HFF-Myc (cell line): Measurements from ENCODE around the gene SLIT1.

ENCODE experiments used
- DNase-seq: peaks from one replicate; pipeline ENCODE4 v3.0.0-alpha.2; 2011; ENCODE audit warnings: low read depth; ENCODE audit errors: extremely low read depth
- H3K4me3 ChIP-seq: replicated peaks from 2 replicates; pipeline ENCODE4 v1.5.1; 2011; ENCODE audit warnings: low read depth, mild to moderate bottlenecking, control low read depth, low read length
- CTCF ChIP-seq: IDR thresholded peaks from 2 replicates; pipeline ENCODE4 v1.5.1; 2012; ENCODE audit warnings: mild to moderate bottlenecking, low read depth, low read length, control low read depth; ENCODE audit errors: missing control alignments

The SLIT1 gene

DNA sequence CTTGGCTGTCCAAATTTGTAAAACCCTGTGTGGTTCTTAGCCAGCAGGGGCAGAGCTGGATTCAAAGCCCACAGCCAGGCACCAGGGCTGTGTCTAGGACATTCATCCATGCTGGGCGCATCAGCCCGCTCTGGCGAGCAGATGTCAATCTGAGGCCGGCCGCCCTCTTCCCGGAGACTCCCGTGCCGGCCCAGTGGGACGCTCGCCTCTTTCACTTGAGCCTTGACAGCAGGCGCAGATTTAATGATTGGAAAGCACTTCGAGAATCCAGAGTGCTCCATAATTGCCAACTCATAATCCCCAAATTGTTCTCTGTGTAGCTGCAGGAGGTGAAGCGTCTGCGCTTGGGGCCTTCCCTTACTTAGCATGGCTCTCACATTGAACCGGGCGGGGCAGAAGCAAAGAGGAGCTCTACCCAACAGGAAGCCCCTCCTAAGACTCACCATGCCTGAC is 36.7 kb downstream of the SLIT1 start:
- no peak overlapping the region for H3K4me3 ChIP-seq
- DNase-seq: no peak
- TF ChIP-seq CTCF: no peak

GRCh38 chr10:97144297-97144696 is 41.5 kb downstream of the SLIT1 start:
- no peak for TF ChIP-seq CTCF
- no peak overlapping the region for H3K4me3 ChIP-seq
- DNase-seq: no peak

DNA sequence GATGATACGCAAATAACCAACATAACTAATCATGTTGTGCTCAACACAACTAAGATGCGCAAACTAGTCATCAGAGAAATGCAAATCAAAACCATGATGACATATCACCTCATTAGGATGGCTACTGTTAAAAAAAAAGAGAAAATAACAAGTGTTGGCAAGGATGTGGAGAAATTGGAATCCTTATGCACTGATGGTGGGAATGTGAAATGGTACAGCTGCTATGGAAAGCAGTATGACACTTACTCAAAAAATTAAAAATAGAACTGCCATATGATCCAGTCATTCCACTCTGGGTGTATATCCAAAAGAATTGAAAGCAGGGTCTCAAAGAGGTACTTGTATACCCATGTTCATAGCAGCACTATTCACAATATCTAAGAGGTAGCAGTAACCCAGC is 42.9 kb downstream of the SLIT1 start:
- DNase-seq: no peak
- H3K4me3 ChIP-seq: no peak overlapping the region
- no peak for TF ChIP-seq CTCF

DNA sequence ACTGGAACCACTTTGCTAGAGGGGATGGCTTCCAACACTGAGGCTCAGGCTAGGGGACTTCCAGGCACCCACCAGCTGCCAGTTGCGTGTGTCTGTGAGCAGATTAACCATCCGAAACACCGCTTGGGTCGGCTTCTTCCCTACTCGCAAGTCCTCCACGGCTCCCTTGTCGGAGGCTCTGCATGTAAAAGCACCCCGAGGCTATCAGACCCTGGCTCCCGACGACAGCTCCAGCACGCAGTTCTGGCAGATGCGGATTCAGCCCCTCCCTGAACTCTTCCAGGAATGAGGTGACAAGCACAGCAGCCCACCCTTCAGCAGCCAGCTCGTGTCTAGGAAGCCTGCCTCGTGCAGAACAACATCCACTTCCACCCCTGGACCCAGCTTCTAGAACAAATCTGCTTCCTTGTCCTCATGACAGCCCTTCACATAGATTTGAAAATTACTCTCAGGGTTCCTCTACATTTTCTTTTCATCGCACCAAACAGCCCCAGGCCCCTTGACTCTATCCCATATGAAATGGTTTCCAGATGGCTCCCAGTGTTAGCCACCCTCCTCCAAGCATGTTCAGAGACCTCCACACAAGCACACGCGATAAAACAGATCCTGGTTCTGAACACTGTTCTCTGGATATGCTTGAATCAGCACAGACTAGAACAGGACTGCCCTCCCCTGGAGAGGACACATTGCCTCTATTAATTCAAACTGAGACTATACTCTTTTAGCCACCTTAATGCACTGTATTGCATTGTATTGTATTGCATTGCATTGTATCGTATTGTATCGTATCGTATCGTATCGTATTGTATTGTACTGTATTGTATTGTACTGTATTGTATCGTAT is 44.6 kb downstream of the SLIT1 start:
- TF ChIP-seq CTCF: no peak
- H3K4me3 ChIP-seq: no peak overlapping the region
- no peak for DNase-seq

GRCh38 chr10:97140049-97140846 is 45.5 kb downstream of the SLIT1 start:
- no peak for DNase-seq
- TF ChIP-seq CTCF: no peak
- no peak overlapping the region for H3K4me3 ChIP-seq

- TF ChIP-seq CTCF: no peak
- H3K4me3 ChIP-seq: no peak overlapping the region
- no peak for DNase-seq
These were observed 46.1 kb downstream of the SLIT1 start for GRCh38 chr10:97139651-97140048.
